GM18867 (cell line): ENCODE measurements around the gene MVK.

Source experiments
- ATAC-seq: cut with Tn5 transposase; IDR thresholded peaks from one replicate; pipeline ENCODE4 v1.9.1; 2021; ENCODE audit warnings: mild to moderate bottlenecking, moderate library complexity; ENCODE audit not compliant: unreplicated experiment

Gene MVK

DNA sequence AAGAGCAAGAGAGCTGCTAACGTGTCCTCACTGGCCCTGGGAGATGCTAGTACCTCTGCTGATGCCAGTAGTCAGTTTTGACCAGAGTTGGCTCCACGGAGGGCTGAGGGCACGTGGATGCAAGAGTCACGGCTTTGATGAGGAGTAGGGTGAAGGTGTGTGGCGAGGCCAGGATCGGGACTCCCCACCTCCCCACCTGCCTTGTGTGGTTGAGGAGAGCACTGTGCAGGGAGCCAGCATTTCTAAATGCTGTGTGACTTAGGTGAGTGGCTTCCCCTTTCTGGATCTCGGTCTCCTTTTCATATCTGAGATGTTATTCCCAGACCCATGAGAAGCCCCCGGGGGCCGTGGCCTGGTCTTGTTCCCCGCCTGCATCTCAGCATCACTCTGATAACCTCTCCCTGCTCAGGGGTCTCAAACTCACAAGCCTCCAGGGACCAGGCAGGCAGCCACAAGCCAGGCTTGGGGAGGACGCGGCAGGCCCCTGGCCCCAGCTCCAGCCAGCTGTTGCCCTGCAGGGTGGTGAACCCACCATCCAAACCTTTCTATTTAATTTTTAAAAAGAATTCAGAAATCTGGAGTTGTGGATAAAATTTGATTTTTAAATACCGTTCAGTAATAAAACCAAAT, 32.1 kb downstream of the MVK start:
- ATAC-seq: no peak

DNA sequence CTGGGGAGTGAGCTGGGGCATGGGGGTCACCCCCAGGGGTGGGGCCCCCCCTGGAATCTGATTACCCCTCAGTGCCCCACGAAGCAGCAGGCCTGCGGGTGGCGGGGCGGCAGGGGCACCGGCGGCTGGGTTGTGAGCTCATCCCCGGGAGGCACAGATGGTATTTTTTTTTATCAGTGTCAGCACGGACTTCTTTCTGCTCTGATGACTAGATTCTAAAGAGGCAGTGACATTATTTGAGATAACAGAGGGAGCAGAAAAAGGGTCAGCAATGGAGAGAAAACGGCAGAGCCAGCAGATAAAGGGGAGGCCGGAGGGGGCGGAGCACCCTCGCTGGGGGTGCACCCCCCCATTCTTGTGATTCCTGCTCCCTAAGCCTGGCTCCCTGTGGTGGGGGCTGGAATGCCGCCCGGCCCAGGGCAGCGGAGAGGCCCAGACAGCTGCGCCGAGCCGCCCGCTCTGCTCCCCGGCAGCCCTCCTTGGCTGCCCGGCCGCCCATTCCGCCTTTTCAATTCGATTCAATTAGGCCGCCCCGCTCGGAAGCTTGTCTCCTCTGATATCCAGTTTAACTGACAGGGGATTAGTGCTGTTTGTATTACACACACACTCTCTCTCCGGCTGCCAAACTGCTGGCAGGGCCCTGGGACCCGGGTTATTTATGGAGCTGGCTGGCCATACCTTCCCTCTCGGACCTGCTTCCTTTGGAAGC, 32.9 kb downstream of the MVK start:
- ATAC-seq: no peak

DNA sequence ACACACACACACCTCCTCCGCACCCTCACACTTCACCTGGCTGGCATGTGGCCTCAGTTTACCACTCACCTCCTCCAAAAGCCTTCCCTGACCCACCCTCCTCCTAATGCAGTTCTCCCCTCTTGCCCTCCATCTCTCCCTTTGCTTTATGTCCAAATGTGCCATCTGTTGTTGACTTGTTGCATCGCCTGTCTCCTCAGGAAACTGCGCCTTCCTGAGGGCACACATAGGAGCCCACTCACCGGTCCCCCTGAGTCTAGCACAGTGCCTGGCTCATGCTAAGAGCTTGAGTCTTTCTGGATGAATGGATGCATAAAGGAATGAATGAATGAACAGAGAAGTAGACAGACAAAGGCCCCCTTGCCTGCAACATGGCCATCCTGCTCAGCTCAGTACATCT, 34.0 kb downstream of the MVK start:
- no peak for ATAC-seq

DNA sequence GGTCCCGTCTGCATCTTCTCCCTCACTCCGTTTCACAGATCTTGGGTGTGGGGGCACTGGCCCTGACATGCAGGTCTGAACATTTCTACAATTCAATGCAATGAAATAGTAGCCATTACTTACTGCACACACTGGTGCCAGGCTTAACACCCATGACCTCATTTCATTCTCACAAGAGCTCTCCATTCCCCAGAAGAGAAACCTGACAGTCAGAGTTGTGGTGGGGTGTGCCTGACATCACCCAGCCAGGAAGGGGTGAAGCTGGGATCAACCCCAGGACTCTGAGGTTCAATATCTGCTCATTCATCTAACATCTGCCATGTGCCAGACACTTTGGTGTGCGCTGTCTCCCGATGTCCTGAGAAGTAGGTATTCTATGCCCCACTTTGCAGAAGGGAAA, 34.7 kb downstream of the MVK start:
- no peak for ATAC-seq

DNA sequence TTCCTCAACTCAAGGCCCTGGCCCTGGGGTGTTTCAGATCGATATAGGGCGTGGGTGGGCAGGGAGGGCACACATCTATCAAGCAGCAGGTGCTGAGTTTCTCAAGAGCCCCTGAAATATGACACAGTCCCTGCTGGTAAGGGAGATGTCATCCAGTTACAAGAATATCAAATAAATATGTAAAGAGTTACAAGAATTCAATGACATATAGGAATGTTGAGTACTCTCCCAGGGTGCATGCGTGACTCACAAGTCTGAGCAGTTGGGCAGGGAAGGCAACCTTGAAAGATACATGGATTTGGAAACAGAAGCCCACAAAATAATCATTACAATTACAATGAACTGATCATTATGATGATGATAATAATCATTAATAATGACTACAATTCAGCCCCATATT, 35.2 kb downstream of the MVK start:
- no peak for ATAC-seq

DNA sequence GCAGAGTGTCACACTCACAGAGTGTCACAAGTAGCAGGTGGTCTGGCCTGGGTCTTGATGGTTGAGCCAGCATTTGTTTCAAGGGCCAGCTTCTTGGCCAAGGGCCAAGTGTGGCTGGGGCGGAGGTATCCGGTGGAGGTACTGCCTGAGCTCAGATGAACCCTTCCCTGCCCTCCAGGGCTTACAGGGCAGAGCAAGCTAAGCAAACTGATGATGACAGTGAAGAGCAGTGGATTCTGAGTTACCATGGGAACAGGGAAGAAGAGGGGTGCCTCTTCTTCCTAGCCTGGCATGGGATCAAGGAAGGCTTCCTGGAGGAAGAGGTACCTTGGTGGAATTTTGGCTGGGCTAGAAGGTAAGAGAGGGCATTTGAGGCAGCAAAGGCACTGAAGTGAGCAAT, 35.7 kb downstream of the MVK start:
- no peak for ATAC-seq

DNA sequence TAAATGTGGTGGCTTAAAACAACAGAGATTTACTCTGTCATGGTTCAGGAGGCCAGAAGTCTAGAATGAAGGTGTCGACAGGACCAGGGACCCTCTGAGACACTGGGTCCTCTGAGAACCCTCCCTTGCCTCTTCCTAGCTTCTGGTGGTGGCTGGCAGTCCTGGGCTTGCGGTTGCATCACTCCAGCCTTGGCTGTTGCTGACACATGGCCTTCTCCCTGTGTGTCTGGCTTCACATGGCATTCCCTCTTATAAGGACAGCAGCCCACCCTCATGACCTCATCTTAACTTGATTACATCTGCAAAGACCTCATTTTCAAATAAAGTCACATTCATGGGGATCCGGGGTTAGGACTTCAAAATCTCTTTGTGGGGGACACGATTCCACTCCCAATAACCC, 36.9 kb downstream of the MVK start:
- ATAC-seq: no peak

DNA sequence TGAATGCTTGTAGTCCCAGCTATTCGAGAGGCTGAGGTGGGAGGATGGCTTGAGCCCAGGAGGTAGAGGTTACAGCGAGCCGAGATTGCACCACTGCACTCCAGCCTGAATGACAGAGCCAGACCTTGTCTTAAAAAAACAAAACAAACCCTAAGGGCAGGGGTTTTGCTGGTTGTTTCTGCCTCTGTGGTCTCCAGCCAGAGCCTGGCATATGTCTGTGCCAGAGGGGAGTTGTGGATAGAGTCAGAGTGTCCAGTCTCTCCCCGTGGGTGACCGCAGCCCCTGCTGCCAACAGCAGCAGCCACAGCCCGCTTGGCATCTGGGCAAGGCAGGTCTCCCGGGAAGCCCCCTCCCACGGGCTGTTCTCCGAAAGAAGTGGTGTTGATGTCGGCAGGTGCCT, 37.6 kb downstream of the MVK start:
- ATAC-seq: no peak

DNA sequence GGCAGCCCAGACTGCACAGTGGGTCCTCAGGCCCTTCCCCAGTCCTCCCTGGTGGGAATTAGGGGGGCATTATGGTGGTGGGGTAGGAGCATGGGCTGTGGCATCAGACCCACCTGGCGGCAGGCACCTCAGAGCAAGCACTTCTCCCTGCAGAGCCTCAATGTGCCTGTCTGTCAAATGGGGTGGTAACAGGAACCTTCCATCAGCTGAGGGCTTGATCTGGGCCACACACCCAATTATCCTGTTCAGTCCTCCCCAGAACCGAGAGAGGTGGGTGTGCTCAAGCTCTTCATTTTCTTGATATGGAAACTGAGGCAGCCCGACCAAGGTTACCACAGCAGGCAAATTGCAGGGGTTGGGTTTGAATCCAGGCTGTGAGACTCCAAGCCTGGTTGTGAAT, 38.4 kb downstream of the MVK start:
- no peak for ATAC-seq

DNA sequence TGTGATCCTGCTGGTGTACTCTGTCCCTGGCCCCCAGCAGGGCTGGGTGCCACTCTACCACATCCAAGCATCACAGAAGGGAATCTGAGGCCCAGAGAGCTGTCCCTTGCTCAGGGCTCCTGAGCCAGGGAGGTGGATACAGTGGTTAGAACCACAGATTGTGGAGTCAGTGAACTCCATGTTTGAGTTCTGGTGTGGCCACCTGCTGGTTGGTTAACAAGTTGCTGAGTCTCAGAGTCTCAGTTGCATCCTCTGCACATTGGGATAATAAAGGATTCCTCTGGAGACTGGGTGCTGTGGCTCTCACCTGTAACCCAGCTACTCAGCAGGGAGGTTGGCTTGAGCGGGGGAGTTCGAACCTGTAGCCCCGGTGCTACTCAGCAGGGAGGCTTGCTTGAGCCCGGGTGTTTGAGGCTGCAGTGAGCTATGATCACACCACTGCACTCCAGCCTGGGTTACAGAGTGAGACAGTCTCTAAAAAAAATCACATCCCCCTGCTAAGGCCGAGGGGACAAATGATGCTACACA, 39.4 kb downstream of the MVK start:
- no peak for ATAC-seq

DNA sequence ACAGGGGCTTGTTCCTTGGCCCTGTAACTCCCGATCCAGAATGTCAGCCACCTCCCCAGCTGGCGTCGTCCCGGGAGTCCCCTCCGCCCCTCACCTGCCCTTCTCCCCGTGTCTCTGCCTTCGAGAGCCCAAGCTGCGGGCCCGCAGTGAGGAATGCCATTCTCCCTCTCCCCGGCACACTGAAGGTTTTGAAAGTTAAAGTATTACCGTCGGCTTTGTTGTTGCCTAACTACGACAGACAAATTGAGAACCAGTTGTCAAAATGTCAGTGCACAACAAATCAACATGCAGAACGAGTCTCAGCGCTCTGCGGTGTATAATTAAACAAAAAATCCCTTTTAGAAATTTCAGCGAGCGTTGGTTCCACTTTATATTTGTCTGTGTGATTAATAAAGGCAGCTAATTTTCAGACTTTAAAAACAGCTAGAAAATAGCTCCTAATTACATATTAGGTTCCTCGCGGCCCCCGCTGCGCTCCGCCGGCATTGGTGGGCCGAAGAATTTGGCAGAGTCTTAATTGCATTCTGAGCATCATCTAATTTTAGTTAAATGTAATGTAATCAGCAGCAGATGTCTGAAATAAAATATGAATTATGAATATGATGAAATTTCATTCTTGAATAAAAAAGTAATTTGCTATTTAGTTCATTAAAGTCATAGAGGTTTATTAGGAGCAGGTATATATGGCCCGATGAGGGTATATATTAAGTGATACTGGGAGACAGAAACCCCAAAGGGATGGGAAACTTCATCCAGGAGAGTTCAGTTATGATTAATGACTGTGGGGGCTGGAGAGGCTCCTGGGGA, 40.3 kb downstream of the MVK start:
- ATAC-seq: no peak

DNA sequence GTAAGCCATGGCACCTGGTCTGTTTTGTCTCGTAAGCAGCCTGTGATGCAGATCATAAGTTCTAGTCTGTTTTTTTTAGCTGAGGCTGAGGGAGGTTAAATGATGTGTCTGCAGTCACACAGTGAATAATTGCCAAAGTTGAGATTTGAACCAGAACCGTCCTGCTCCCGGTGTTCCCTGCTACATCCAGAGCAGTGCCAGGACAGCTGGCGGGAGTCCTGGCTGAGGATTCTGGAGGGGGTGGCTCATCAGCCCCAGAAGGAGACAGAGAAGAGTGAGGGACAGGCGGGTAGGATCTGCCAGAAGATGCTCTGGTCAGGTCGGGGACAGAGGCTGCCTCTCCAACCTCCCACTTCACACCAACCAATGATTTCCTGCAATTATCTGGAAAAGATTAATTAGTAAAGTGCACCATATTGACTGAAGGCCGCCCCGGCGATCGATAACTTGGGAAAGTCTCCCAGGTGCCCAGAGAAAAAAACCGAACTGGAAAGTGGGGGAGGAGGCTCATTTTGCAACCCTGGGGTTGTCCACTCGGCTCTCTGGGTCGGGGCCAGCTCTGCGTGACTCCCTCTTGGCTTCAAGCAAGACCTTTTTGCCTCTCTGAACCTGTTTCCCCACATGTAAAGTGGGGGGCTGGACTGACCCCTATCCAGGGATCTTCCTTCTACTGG, 42.1 kb downstream of the MVK start:
- no peak for ATAC-seq

DNA sequence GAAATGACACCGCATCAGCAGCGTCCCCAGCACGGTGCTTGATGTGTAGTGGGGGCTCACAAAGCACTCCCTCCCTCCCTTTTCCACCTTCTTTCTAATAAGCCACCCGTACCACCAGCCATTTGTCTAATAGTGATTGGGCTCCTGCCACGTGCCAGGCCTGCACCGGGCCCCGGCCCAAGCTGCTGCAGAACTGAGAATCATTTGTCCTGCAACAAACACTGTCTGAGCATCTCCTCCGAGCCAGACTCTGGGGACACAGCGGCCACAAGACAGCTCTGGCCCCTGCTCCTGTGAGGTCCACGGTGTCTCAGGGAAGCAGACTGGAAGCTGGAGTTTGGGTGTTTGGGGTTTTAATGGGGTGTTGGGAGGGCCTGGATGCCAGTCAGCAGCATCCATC, 43.9 kb downstream of the MVK start:
- no peak for ATAC-seq

DNA sequence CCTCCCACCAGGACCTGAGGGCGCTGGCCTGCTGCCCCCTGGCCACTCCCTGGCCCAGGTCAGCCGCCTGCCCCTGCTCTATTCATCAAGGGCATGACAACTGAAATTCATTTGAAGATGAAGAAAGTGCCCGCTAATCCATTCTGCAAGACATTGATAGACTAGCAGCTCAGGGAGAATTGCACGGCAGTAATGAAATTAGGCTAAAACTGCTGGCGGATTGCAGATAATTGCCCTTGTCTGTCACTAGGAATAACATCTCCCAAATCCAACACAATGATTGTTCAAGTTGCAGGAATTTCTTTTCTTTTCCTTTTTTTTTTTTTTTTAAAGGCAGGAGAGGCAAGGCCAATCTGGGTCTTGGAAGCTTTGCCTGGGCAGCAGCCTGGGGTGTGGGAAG, 44.5 kb downstream of the MVK start:
- no peak for ATAC-seq

DNA sequence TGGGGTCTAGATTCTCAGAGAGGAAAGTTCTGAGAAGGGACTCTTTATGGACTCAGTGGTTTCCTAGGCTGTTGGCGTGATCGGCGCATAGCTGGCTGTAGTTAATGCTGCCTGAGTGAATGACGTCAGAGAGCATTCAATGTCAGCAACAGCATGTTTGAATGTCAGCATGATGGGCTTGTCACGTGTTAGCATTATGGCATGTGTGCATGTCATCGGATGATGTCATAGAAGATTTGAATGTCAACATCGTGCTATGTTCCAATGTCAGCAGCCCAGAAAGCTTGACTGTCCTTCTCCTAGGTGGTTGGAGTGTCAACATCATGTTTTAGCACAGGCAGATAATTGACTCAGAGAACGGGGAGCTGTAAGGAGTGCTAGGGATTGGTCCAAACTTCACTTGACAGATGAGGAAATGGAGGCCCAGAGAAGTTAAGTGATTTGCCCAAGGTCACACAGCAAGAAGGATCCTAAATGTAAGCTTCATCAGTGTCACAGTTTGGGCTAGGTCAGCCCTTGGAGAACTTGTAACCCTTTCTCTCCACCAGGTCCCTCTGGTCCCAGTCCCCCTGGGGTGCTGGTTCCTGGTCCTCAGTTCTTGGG, 45.5 kb downstream of the MVK start:
- ATAC-seq: no peak

DNA sequence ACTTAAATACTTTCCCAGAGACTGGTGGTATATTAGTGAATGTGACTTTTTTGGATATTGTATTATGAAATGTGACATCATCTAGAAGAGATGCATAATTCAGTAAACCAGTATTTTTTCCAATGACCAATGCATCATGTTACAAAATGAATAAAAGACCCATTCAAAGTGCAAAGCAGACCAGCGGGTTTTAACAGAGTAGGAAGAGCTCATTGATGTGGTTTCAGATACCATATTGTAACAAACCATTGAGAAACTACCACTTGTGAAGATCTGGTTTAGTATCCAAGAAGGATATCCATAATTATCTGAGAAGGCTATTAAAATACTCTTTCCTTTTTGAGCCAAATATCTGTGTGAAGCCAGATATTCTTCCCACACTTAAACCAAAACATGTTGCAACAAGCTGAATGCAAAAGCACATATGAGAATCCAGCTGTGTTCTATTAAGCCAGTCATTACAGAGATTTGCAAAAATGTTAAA, 47.7 kb downstream of the MVK start:
- no peak for ATAC-seq

DNA sequence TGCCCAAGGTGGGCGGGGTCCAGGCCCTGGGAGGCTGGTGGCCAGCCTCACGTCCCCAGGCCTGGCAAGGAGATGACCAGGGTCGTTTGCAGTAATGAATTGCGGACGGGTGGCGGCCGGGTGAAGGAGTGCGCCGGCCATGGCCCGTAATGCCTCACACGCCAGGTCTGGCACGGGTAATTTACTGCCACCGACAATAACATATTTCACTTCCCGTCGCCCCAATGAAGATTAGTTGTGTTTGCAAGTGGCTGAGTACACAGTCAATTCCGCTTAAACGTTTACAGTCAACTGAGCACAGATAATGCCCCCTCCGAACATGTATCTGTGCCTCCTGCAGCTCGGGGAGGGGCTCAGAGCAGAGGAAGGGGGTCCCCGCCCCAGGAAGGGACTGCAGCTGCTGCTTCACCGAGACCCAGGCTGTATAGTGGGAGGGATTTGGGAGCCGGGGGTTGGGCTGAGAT, 48.3 kb downstream of the MVK start:
- no peak for ATAC-seq

DNA sequence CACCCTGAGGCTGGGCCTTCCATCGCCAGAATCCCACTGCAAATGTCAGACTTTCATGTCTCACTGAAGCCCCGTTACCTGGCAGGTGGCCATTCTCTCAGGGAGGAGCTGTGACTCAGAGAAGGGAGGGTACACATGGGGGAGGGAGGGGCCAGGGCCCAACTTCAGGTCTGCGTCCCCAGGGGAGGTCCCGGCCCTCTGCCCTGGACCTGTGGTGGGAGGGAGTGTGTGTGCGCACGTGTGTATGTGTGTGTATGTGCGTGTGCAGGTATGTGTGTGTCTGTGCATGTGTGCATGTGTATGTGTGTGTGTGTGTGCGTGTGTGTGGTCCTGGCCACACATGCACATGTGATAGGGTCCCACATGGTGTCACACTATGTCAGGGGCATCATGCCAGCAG, 50.9 kb downstream of the MVK start:
- no peak for ATAC-seq

DNA sequence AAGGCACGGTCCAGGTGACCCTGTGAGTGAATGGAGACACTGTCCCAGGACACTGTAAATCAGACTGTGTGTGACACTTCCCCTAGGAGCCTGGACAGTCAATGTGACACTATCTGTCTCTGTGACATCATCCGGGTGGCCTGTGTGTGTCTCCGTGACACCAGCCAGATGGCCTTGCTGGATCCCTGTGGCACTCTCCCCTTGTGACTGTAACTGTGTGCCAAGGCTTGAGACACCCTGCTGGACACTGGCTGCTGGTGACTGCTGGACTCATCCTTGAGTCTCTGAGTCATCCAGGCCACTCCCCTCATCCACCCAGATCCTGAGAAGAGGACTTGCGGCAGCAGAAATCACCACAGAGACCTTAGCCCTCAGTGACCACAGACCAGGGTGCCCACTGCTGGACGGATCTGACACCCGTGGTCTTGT, 51.6 kb downstream of the MVK start:
- ATAC-seq: no peak

DNA sequence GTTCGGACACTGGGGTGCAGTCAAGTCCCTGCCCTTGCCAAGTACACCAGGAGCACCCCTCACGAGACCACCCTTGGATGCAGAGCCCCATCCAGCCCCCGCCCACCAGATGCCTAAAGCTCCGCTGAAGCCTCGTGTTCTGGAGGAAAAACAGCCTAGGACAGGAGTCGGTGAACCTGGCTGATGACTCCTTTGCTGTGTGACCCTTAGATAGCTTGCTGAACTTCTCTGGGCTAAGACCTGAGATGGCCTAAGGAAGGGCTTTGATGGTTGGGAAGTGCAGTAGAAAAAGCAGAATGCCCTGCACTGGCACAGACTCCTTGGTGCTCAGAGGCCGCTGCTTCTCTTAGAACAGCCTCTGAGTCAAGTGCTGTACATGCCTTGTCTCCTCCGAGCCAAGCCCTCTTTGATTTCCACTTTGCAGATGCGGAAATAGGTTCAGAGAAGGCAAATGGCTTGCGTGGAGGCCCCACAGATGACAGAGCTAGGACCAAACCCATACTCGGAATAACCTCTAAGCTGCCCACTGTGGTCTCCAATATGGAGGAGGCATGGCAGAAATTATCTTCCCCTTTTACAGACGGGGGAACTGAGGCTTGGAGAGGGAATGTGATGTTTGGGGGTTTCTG, 52.3 kb downstream of the MVK start:
- ATAC-seq: no peak
